KMS-11 (cell line): Measurements from ENCODE around the gene FAM110D.

ENCODE experiments used
- H2AFZ ChIP-seq: fragments of 200-600 bp; sonication (generic); 2 replicates; pipeline ENCODE4 v1.6.1; 2016; ENCODE audit warnings: antibody characterized with exemption, mixed run types, low read depth
- H3K27ac ChIP-seq: fragments of 200-600 bp; sonication (generic); 2 replicates; pipeline ENCODE4 v1.6.1; 2016; ENCODE audit warnings: mild to moderate bottlenecking, mixed run types
- H3K27me3 ChIP-seq: fragments of 200-600 bp; sonication (generic); 2 replicates; pipeline ENCODE4 v1.6.1; 2017; ENCODE audit warnings: mild to moderate bottlenecking, low read depth, mixed run types, moderate library complexity; ENCODE audit not compliant: insufficient read depth
- H3K36me3 ChIP-seq: fragments of 200-600 bp; sonication (generic); 2 replicates; pipeline ENCODE4 v1.6.1; 2017; ENCODE audit warnings: mild to moderate bottlenecking, mixed run types; ENCODE audit not compliant: insufficient read depth
- H3K4me1 ChIP-seq: fragments of 200-600 bp; sonication (generic); 2 replicates; pipeline ENCODE4 v1.6.1; 2016; ENCODE audit warnings: mild to moderate bottlenecking, low read depth, mixed run types; ENCODE audit not compliant: poor library complexity, severe bottlenecking
- H3K4me2 ChIP-seq: fragments of 200-600 bp; sonication (generic); 2 replicates; pipeline ENCODE4 v1.7.0; 2016; ENCODE audit warnings: mild to moderate bottlenecking, mixed run types
- H3K4me3 ChIP-seq: fragments of 200-600 bp; sonication (generic); IDR thresholded peaks from 2 replicates; pipeline ENCODE4 v1.6.1; 2017; ENCODE audit warnings: low read depth, low read length, mixed read lengths; ENCODE audit not compliant: insufficient read depth
- H3K79me2 ChIP-seq: fragments of 200-600 bp; sonication (generic); 2 replicates; pipeline ENCODE4 v1.6.1; 2016; ENCODE audit warnings: low read depth, mixed run types; ENCODE audit not compliant: insufficient read depth
- H3K9ac ChIP-seq: fragments of 200-600 bp; sonication (generic); 2 replicates; pipeline ENCODE4 v1.6.1; 2016; ENCODE audit warnings: mild to moderate bottlenecking, mixed run types
- H4K20me1 ChIP-seq: fragments of 200-600 bp; sonication (generic); 2 replicates; pipeline ENCODE4 v1.6.1; 2016; ENCODE audit warnings: mild to moderate bottlenecking, mixed run types; ENCODE audit not compliant: insufficient read depth
- TF ChIP-seq, protein P1 (sequence below): fragments of 200-600 bp; sonication (generic); conservative IDR thresholded peaks from 2 replicates; pipeline ENCODE4 v1.6.1; 2017; ENCODE audit warnings: low read depth, mild to moderate bottlenecking, antibody characterized with exemption, low read length, moderate library complexity, mixed read lengths

FAM110D gene

DNA sequence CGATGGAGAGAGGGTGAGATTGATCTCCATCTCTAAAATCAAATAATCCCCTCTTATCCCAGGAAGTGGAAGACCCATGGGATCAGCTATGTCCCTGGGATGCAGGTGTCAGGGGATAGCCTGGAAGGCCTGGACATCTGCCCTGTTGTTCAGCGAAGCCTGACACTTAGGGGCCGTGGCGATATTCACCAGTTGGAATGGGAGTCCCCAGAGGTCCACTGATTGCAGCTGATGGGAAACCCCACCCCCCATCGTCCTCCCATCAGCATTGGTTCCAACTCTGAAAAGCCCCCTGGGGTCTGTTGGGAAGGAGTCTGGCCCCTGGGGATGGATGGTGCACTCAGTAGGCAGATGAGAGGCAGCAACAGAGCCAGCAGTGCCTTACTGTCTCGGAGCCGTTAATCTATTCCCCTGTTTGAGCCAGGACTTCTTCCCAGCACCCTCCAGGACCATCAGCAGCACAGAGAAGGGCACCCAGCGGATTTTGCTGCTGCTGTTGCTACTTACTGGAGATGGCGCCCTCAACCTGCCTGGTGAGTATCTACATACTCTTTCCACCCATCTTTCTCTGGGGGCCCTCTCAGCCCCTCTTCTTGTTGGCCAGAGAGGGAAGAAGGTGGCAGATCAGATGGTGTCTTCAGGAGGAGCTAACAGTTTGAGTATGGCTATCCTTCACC is 44.9 kb downstream of the FAM110D start:
- no peaks in the 10 kb centered on the region; the same call in 1 of the 2 replicates for H3K27me3 ChIP-seq
- no peak overlapping the region for H3K4me3 ChIP-seq
- no peaks in the 10 kb centered on the region for H3K36me3 ChIP-seq
- no peak overlapping the region for H3K9ac ChIP-seq
- no peak overlapping the region for H3K27ac ChIP-seq
- TF ChIP-seq, protein P1, sequence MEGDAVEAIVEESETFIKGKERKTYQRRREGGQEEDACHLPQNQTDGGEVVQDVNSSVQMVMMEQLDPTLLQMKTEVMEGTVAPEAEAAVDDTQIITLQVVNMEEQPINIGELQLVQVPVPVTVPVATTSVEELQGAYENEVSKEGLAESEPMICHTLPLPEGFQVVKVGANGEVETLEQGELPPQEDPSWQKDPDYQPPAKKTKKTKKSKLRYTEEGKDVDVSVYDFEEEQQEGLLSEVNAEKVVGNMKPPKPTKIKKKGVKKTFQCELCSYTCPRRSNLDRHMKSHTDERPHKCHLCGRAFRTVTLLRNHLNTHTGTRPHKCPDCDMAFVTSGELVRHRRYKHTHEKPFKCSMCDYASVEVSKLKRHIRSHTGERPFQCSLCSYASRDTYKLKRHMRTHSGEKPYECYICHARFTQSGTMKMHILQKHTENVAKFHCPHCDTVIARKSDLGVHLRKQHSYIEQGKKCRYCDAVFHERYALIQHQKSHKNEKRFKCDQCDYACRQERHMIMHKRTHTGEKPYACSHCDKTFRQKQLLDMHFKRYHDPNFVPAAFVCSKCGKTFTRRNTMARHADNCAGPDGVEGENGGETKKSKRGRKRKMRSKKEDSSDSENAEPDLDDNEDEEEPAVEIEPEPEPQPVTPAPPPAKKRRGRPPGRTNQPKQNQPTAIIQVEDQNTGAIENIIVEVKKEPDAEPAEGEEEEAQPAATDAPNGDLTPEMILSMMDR: no peak
- no peak overlapping the region for H2AFZ ChIP-seq
- no peaks in the 10 kb centered on the region for H3K79me2 ChIP-seq
- H4K20me1 ChIP-seq: no peaks in the 10 kb centered on the region
- H3K4me2 ChIP-seq: no peak overlapping the region
- no peaks in the 10 kb centered on the region for H3K4me1 ChIP-seq

- H3K4me1 ChIP-seq: no peaks in the 10 kb centered on the region
- TF ChIP-seq, protein P1: no peak
- H3K4me2 ChIP-seq: no peak overlapping the region
- H2AFZ ChIP-seq: no peak overlapping the region
- H3K36me3 ChIP-seq: no peaks in the 10 kb centered on the region
- no peak overlapping the region for H3K27ac ChIP-seq
- H4K20me1 ChIP-seq: no peaks in the 10 kb centered on the region
- H3K4me3 ChIP-seq: no peak overlapping the region
- no peaks in the 10 kb centered on the region for H3K27me3 ChIP-seq
- H3K9ac ChIP-seq: no peak overlapping the region
- no peaks in the 10 kb centered on the region for H3K79me2 ChIP-seq
Observed at GRCh38 chr1:26210147-26210870, 51.4 kb downstream of the FAM110D start.

DNA sequence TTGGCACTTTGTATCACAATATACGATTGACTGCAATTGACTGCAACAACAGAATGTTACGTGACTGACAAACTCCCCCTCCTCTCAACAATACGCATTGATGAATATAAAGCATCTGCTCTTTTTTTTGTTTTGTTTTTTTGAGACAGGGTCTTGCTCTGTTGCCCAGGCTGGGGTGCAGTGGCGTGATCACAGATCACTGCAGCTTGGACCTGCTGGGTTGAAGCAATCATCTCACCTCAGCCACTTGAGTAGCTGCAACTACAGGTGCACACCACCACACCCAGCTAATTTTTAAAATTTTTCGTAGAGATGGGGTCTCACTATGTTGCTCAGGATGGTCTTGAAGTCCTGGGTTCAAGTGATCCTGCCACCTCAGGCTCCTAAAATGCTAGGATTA is 53.8 kb downstream of the FAM110D start:
- no peaks in the 10 kb centered on the region for H3K36me3 ChIP-seq
- H3K9ac ChIP-seq: no peak overlapping the region
- TF ChIP-seq, protein P1: no peak
- H3K27ac ChIP-seq: no peak overlapping the region
- no peak overlapping the region for H2AFZ ChIP-seq
- no peaks in the 10 kb centered on the region for H3K79me2 ChIP-seq
- H3K4me3 ChIP-seq: no peak overlapping the region
- no peaks in the 10 kb centered on the region for H3K27me3 ChIP-seq
- H4K20me1 ChIP-seq: no peaks in the 10 kb centered on the region
- no peak overlapping the region for H3K4me2 ChIP-seq
- H3K4me1 ChIP-seq: no peaks in the 10 kb centered on the region

DNA sequence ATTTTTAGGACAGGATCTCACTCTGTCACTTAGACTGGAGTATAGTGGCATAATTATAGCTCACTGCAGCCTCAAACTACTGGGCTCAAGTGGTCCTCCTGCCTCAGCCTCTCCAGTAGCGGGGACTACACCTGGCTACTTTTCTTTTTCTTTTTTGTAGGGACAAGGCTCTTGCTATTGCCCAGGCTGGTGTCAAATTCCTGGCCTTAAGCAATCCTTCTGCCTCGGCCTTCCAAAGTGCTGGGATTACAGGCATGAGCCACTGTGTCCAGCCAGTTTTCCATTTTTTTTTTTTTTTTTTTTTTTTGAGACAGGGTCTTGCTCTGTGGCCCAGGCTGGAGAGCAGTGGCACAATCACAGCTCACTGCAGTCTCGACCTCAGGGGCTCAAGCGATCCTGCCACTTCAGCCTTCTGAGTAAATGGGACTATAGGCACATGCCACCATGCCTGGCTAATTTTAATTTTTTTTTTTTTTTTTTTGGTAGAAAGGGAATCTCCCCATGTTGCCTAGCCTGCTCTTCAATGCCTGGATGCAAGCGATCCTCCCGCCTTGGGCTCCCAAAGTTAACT is 54.5 kb downstream of the FAM110D start:
- Histone ChIP-seq H3K4me1 (no peaks in the 10 kb centered on the region), H2AFZ (no peak overlapping the region), H3K4me2 (no peak overlapping the region), H3K36me3 (no peaks in the 10 kb centered on the region), H3K4me3 (no peak overlapping the region), H3K79me2 (no peaks in the 10 kb centered on the region), H3K27ac (no peak overlapping the region), H4K20me1 (no peaks in the 10 kb centered on the region), H3K27me3 (no peaks in the 10 kb centered on the region), H3K9ac (no peak overlapping the region)
- TF ChIP-seq, protein P1: no peak
